ENCODE results near the gene RAPGEF1. TPM values are rescaled to one million over a fixed set of nuclear protein-coding genes. Genes with fewer than 3 reads are reported as not detected.
"Not testable (repeated sequence)": the region's sequence is repeated elsewhere in the genome, so short reads cannot be mapped to it uniquely, and the experiment has no call there.

The RAPGEF1 gene
- polyA plus RNA-seq, 2 of the 4 experiments (the other 2 are of a cell fraction): 21.6 to 27.7 TPM

- ATAC-seq: no peak
- ChIA-PET POLR2A (no interaction called here), CTCF (interaction anchor here (1.6 to 1.7 kb wide), 3 partner anchors 8 to 62 kb away, joined by 3 to 7 read pairs (median 4); partner anchors contain the start of gene RAPGEF1)
- DNase-seq (ENCODE audit: low read depth in 1 of 2, low spot score in 1 of 2): no peak
- Histone ChIP-seq H3K27ac (no peak overlapping the region), H3K4me3 (no peak overlapping the region), H3K4me2 (no peak overlapping the region), H3K9me3 (no peaks in the 10 kb centered on the region), H3K4me1 (peaks cover 25% of the 10 kb centered on the region)
- TF ChIP-seq MAFK (IDR thresholded peaks at IDR 0.05; ENCODE audit: partially characterized antibody) (no peak), EP300 (IDR thresholded peaks at IDR 0.05) (no peak), ESRRA (IDR thresholded peaks at IDR 0.05; ENCODE audit: borderline replicate concordance, low read length) (no peak)
- WGBS (ENCODE audit: missing lambda C conversion rate): 88% methylated on average over 11 of the region's 11 CpGs
- FAIRE-seq: no peak
These were observed 57.6 kb downstream of the RAPGEF1 start for GRCh38 chr9:131682261-131682660.

DNA sequence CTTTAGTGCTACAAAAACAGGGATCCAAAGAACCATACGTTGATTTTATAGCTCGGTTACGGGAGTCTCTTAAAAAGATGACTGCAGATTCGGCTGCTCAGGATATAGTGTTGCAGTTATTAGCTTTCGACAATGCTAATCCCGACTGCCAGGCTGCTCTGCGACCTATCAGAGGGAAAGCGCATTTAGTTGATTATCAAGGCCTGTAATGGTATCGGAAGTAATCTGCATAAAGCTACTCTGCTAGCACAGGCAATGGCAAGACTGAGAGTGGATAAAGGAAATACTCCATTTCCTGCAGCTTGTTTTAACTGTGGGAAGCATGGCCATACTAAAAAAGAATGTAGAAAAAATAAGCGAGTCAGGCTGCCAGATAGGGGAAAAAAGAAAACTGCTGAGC is 58.0 kb downstream of the RAPGEF1 start:
- H3K9me3 ChIP-seq; FAIRE-seq; H3K27ac ChIP-seq; H3K4me2 ChIP-seq; POLR2A ChIA-PET; DNase-seq (ENCODE audit: low read depth in 1 of 2, low spot score in 1 of 2); H3K4me3 ChIP-seq; ATAC-seq: not testable (repeated sequence)
- WGBS (ENCODE audit: missing lambda C conversion rate): 96% methylated on average over 10 of the region's 10 CpGs
- CTCF ChIA-PET: interaction anchor here (1.2 to 1.7 kb wide), 4 partner anchors 8 to 90 kb away, joined by 3 to 7 read pairs (median 4); partner anchors contain the start of gene RAPGEF1
- H3K4me1 ChIP-seq: peaks cover 30% of the 10 kb centered on the region

DNA sequence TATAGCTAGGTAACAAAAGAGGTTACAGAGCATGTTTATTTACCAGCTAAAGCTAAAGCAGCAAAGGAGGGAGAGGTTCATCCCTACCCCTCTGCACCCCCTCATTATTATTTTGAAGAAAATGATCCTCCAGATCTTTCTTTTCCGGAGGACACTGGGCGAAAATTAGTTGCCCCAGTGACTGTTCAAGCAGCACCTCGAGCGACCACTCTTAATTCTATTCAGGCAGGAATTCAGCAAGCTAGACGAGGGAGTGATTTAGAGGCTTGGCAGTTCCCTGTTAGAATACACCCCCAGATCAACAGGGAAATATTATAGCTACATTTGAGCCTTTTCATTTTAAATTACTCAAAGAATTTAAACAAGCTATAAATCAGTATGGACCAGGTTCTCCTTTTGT is 58.8 kb downstream of the RAPGEF1 start:
- CTCF ChIA-PET: interaction anchor here (0.9 to 1.7 kb wide), 5 partner anchors 9 to 90 kb away, joined by 3 to 7 read pairs (median 3); partner anchors contain the start of gene RAPGEF1

DNA sequence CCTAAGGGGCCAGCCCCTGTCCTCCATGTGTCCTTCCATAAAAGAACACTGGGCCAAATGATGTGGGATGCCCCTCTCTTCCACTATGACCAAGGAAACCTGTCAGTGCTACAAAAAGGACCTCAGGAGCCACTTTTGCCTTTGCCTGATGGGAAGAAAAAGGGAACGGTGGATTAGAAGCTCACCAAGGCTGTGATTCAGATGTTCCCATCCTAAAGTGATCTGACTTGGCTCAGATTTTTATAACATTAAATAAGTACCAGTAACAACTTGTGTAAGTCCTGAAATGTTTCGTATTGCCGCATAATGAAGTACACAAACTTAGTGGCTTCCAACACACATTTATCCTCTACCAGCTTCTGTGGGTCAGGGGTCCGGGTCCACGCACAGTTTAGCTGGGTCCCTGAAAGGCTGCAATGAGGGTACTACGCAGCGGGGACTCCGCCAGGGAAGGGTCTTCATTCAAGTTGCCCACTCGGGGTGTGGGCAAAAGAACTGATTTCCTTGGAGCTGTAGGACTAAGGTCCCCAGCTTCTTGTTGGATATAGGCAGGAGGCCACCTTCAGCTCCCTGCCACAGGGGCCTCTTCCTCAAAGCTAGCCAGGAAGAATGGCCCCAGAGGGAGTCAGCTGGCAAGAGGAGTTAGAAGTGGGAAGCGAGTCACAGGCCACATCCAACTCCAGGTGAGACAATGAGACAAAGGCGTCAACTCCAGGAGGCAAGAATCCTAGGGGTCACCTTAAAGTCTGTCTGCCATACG is 60.4 kb downstream of the RAPGEF1 start:
- Histone ChIP-seq H3K4me3 (no peak overlapping the region), H3K4me2 (peak overlapping the region; percentile 75), H3K27ac (peak overlapping the region; percentile 57 to 67; a peak in 5 of 6 replicates), H3K4me1 (peaks cover 38% of the 10 kb centered on the region), H3K9me3 (no peaks in the 10 kb centered on the region)
- WGBS (ENCODE audit: missing lambda C conversion rate): 97% methylated on average over 12 of the region's 12 CpGs
- no peak; a peak in 1 of 6 replicates for ATAC-seq
- FAIRE-seq: no peak
- no peak for DNase-seq (ENCODE audit: low read depth in 1 of 2, low spot score in 1 of 2)
- POLR2A ChIA-PET: no interaction called here
- no peak for TF ChIP-seq RFX5 (IDR thresholded peaks at IDR 0.05)
- TF ChIP-seq RNF2 (IDR thresholded peaks at IDR 0.05; ENCODE audit: borderline replicate concordance, low read depth): no peak
- no peak for TF ChIP-seq FOXS1 (CRISPR knock-in tag; IDR thresholded peaks at IDR 0.05)
- TF ChIP-seq BHLHE40 (IDR thresholded peaks at IDR 0.05; ENCODE audit: low read depth, low read length): no peak
- TF ChIP-seq FOSB (CRISPR knock-in tag; IDR thresholded peaks at IDR 0.05): no peak
- TF ChIP-seq JUNB (IDR thresholded peaks at IDR 0.05): no peak
- no peak for TF ChIP-seq PBX3 (IDR thresholded peaks at IDR 0.05)
- TF ChIP-seq FOSL2 (IDR thresholded peaks at IDR 0.05): no peak
- TF ChIP-seq FOSL2 (CRISPR knock-in tag; IDR thresholded peaks at IDR 0.05): no peak
- CTCF ChIA-PET: interaction anchor here (0.7 to 5.8 kb wide), 7 partner anchors 20 to 88 kb away, joined by 3 to 39 read pairs (median 3); partner anchors contain the start of gene RAPGEF1

More for the DNA sequence above, 58.8 kb downstream of the RAPGEF1 start:
- ATAC-seq; H3K27ac ChIP-seq; H3K9me3 ChIP-seq; H3K4me3 ChIP-seq; FAIRE-seq; POLR2A ChIA-PET; H3K4me2 ChIP-seq; DNase-seq (ENCODE audit: low read depth in 1 of 2, low spot score in 1 of 2): not testable (repeated sequence)
- H3K4me1 ChIP-seq: peaks cover 37% of the 10 kb centered on the region
- WGBS (ENCODE audit: missing lambda C conversion rate): 88% methylated on average over 5 of the region's 5 CpGs

DNA sequence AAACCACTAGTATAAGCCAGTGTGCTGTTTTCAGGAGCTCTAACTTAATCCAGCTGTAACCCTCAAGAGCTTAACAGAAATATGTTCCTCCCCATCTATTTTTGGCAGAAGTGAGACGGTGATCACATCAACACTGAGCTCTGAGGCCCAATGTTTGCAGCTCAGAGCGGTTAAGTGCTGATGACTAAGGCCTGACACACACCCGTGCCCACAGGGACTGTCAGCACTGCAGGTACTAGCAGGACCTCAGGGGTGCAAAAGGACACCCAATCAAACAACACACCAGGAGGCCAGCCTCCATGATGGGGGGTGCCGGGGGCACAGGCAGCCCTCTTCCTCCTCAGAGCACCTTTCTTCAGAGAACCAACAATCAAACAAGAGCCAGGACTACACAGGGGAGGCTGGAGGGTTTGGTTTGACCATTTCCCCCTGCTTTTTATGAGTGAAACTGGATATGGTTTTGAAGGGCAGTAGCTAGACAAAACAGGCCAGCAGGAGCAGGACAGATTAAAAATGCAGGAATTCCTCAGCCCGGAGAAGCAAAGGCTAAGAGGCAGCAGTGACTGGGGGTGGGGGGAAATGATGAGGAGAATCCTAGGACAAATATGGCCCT is 61.3 kb downstream of the RAPGEF1 start:
- ChIA-PET POLR2A (no interaction called here), CTCF (interaction anchor here (1.0 to 5.8 kb wide), 8 partner anchors 26 to 87 kb away, joined by 3 to 39 read pairs (median 4); partner anchors contain the start of gene RAPGEF1)
- peak overlapping the region; percentile 57 to 67; a peak in 5 of 6 replicates for H3K27ac ChIP-seq
- no peaks in the 10 kb centered on the region for H3K9me3 ChIP-seq
- WGBS (ENCODE audit: missing lambda C conversion rate): 5% methylated on average over 5 of the region's 5 CpGs
- peaks cover 38% of the 10 kb centered on the region for H3K4me1 ChIP-seq
- FAIRE-seq: no peak
- no peak overlapping the region for H3K4me3 ChIP-seq
- peak; percentile 94 to 96 for ATAC-seq
- peak overlapping the region; percentile 75 for H3K4me2 ChIP-seq
- no peak for TF ChIP-seq MAFK (IDR thresholded peaks at IDR 0.05; ENCODE audit: partially characterized antibody)
- no peak for TF ChIP-seq KDM1A (IDR thresholded peaks at IDR 0.05; ENCODE audit: low read depth)
- TF ChIP-seq ELK1 (IDR thresholded peaks at IDR 0.05; ENCODE audit: low read depth, low read length): no peak
- TF ChIP-seq FOSL2 (IDR thresholded peaks at IDR 0.05): peak; percentile 60
- peak; percentile 69 for TF ChIP-seq FOSL2 (CRISPR knock-in tag; IDR thresholded peaks at IDR 0.05)
- TF ChIP-seq GATA3 (IDR thresholded peaks at IDR 0.05; ENCODE audit: borderline replicate concordance): peak; percentile 64; the same call in 1 of the 2 replicates
- peak; percentile 50 for TF ChIP-seq JUNB (IDR thresholded peaks at IDR 0.05)
- TF ChIP-seq, protein P1, sequence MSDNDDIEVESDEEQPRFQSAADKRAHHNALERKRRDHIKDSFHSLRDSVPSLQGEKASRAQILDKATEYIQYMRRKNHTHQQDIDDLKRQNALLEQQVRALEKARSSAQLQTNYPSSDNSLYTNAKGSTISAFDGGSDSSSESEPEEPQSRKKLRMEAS (IDR thresholded peaks at IDR 0.05): peak; percentile 62; the same call in 1 of the 2 replicates
- no peak for TF ChIP-seq USF2 (IDR thresholded peaks at IDR 0.05)
- no peak for TF ChIP-seq KDM5A (IDR thresholded peaks at IDR 0.05)
- no peak for TF ChIP-seq RCOR1 (IDR thresholded peaks at IDR 0.05; ENCODE audit: low read depth, low read length)
- DNase-seq (ENCODE audit: low read depth in 1 of 2, low spot score in 1 of 2): peak; percentile 67 to 92
